Stimulated activated CD8-positive, alpha-beta memory T cell treated with anti-CD3 and anti-CD28 coated beads, Interleukin-15, amount 100 ng/mL, for 48 hours (primary cell): ENCODE measurements around the gene PRKAA2.
"Not testable (repeated sequence)": the region's sequence is repeated elsewhere in the genome, so short reads cannot be mapped to it uniquely, and the experiment has no call there.

Experiments
- DNase-seq, 2 donors: peaks; one replicate each; pipeline ENCODE4 v3.0.0-alpha.2; 2020; ENCODE audit warnings: low read depth in 2 of 2

The PRKAA2 gene

GRCh38 chr1:56644919-56645676, at the start of gene PRKAA2:
TSS of gene PRKAA2 (plus strand) at chr1:56645314. CDS start at chr1:56645388, 74 bp downstream.
- no peak for DNase-seq

- not testable (repeated sequence) for DNase-seq
Observed at GRCh38 chr1:56595397-56596191, 49.5 kb upstream of the PRKAA2 start.

- DNase-seq = not testable (repeated sequence)
Observed at GRCh38 chr1:56610097-56610496, 35.0 kb upstream of the PRKAA2 start.

GRCh38 chr1:56610770-56611169, 34.3 kb upstream of the PRKAA2 start:
- not testable (repeated sequence) for DNase-seq

- no peak for DNase-seq
Observed at GRCh38 chr1:56617141-56617540, 28.0 kb upstream of the PRKAA2 start.

GRCh38 chr1:56625819-56626440, 19.2 kb upstream of the PRKAA2 start:
- no peak for DNase-seq

GRCh38 chr1:56626546-56626945, 18.6 kb upstream of the PRKAA2 start:
- no peak for DNase-seq

GRCh38 chr1:56627019-56627635, 18.0 kb upstream of the PRKAA2 start:
- no peak for DNase-seq

- no peak for DNase-seq
Observed at GRCh38 chr1:56627636-56628039, 17.5 kb upstream of the PRKAA2 start.

- no peak for DNase-seq
Observed at GRCh38 chr1:56630786-56631185, 14.3 kb upstream of the PRKAA2 start.

GRCh38 chr1:56631901-56632300, 13.2 kb upstream of the PRKAA2 start:
- no peak for DNase-seq

- no peak for DNase-seq
Observed at GRCh38 chr1:56634981-56635380, 10.1 kb upstream of the PRKAA2 start.

- DNase-seq = no peak
Observed at GRCh38 chr1:56638248-56638647, 6.9 kb upstream of the PRKAA2 start.

- DNase-seq = no peak
Observed at GRCh38 chr1:56639211-56639610, 5.9 kb upstream of the PRKAA2 start.

GRCh38 chr1:56643661-56644060, 1.5 kb upstream of the PRKAA2 start:
- no peak for DNase-seq

GRCh38 chr1:56644064-56644918, 823 bp upstream of the PRKAA2 start:
- no peak for DNase-seq

- no peak for DNase-seq
Observed at GRCh38 chr1:56645677-56646305, 677 bp downstream of the PRKAA2 start.

- no peak for DNase-seq
Observed at GRCh38 chr1:56646611-56647010, 1.5 kb downstream of the PRKAA2 start.

- DNase-seq = no peak
Observed at GRCh38 chr1:56647106-56647505, 2.0 kb downstream of the PRKAA2 start.

GRCh38 chr1:56648546-56648945, 3.4 kb downstream of the PRKAA2 start:
- DNase-seq = no peak
